ENCODE results near the gene MRNIP.

Gene MRNIP, protein sequence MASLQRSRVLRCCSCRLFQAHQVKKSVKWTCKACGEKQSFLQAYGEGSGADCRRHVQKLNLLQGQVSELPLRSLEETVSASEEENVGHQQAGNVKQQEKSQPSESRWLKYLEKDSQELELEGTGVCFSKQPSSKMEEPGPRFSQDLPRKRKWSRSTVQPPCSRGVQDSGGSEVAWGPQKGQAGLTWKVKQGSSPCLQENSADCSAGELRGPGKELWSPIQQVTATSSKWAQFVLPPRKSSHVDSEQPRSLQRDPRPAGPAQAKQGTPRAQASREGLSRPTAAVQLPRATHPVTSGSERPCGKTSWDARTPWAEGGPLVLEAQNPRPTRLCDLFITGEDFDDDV

GRCh38 chr5:179858586-179859427 is at the start of gene MRNIP:
Gene MRNIP, minus strand, starts transcription at chr5:179858817. Its CDS starts 21 bp downstream, at chr5:179858796.
- H3K4me3 ChIP-seq (replicated peaks; ENCODE audit: low read depth, low read length) = peak within 1 kb of the TSS; percentile 92
- peak; percentile 95 for DNase-seq (ENCODE audit: low read depth)
- TF ChIP-seq, protein P1, sequence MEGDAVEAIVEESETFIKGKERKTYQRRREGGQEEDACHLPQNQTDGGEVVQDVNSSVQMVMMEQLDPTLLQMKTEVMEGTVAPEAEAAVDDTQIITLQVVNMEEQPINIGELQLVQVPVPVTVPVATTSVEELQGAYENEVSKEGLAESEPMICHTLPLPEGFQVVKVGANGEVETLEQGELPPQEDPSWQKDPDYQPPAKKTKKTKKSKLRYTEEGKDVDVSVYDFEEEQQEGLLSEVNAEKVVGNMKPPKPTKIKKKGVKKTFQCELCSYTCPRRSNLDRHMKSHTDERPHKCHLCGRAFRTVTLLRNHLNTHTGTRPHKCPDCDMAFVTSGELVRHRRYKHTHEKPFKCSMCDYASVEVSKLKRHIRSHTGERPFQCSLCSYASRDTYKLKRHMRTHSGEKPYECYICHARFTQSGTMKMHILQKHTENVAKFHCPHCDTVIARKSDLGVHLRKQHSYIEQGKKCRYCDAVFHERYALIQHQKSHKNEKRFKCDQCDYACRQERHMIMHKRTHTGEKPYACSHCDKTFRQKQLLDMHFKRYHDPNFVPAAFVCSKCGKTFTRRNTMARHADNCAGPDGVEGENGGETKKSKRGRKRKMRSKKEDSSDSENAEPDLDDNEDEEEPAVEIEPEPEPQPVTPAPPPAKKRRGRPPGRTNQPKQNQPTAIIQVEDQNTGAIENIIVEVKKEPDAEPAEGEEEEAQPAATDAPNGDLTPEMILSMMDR (IDR thresholded peaks at IDR 0.05; ENCODE audit: low read length, missing control alignments) = no peak

DNA sequence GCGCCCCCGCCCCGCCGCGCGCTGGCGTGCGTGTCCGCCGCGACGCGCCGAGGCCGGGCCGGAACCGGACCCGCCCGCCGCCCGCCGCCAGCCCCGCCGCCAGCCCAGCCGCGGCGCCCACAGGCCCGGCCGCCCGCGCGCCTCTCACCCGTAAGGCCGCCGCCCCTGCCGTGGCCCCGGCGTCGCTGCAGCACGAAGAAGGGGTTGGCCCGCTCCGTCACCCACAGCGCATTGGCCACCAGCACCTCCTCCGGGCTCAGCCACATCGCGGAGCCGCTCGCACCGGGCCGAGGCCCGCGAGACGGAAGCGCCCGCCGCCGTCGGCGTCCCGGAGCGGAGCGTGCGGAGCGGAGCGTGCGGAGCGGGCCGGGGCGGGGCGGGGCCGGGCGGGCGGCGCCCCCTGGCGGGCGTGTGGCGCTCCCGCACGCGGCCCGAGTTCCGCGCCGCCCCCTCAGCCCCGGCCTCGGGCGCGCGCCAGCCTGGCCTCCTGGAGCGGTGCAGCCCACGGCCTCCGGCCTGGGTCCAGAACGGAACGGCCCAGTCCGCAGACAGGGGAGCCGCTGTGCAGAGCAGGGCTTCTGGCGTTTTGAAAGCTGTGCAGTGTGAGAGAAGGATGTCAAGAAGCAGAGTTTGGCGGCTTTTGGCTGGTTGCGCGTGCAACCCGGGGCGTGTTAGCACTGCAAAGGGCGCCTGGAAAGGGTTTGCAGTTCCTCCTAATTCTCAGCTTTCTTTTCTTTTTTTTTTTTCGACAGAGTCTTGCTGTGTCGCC is 49.1 kb upstream of the MRNIP start, which contains the start of gene TBC1D9B:
Gene TBC1D9B (minus strand): TSS at position 342 of the 769 bp plus-strand sequence. CDS start 76 bp downstream, at position 266.
- DNase-seq (ENCODE audit: low read depth) = peak; percentile 65
- TF ChIP-seq, protein P1 (IDR thresholded peaks at IDR 0.05; ENCODE audit: low read length, missing control alignments) = no peak
- H3K4me3 ChIP-seq (replicated peaks; ENCODE audit: low read depth, low read length) = peak within 1 kb of the TSS; percentile 75

DNA sequence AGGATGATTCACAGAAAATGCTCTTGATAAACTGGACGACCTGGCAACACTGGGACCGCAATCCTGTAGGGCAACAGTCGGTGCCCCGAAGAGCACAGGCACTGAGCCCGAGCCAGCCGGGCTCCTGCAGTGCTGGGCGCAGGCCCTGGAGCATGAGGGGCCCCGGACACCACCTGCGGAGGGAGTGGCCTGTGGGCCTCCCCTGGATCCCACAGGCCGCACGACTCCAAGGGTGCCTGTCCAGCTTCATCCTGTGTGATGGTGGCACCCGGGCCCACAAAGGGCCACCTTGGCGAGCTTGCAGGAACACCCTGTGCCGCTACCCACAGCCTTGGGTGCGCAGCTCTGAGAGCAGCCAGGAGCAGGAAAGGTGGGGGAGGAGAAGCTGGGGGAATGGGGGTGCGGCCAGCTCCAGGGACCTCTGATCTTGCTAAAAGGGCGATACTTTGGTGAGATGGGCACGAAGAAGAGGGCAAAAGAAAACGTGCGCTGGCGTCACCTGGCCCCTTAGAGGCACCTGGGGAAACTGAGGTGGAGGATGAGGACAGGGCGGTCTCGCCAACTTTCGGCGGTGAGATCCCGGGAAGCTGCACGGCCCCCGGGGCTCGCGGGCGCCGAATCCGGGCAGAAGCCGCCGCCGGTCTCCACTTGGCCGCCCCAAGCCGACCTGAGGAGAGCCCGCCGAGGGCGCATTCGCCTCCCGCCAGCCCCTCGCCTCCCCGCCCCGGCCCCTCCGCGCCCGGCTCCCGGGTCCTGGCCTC is 48.4 kb upstream of the MRNIP start:
- H3K4me3 ChIP-seq (replicated peaks; ENCODE audit: low read depth, low read length) = peak overlapping the region; percentile 75
- DNase-seq (ENCODE audit: low read depth) = peak; percentile 22
- TF ChIP-seq, protein P1 (IDR thresholded peaks at IDR 0.05; ENCODE audit: low read length, missing control alignments) = no peak

GRCh38 chr5:179906294-179906794 is 47.7 kb upstream of the MRNIP start:
- TF ChIP-seq, protein P1 (IDR thresholded peaks at IDR 0.05; ENCODE audit: low read length, missing control alignments) = no peak
- peak; percentile 9 for DNase-seq (ENCODE audit: low read depth)
- peak overlapping the region; percentile 75 for H3K4me3 ChIP-seq (replicated peaks; ENCODE audit: low read depth, low read length)

GRCh38 chr5:179905161-179905560 is 46.5 kb upstream of the MRNIP start:
- no peak overlapping the region for H3K4me3 ChIP-seq (replicated peaks; ENCODE audit: low read depth, low read length)
- TF ChIP-seq, protein P1 (IDR thresholded peaks at IDR 0.05; ENCODE audit: low read length, missing control alignments) = no peak
- DNase-seq (ENCODE audit: low read depth) = no peak
